HEK293 (cell line): ENCODE data around the gene TCHHL1.

Experiments used
- CTCF ChIA-PET: fragments of 350-600 bp; formaldehyde crosslinking; extraction: SDS; loops from one replicate; lab custom pipeline; 2021; ENCODE audit warnings: antibody characterized with exemption; lab: Yijun Ruan, JAX
- POLR2A ChIA-PET: fragments of 300-600 bp; formaldehyde crosslinking; extraction: SDS; loops from one replicate; lab custom pipeline; 2020; ENCODE audit warnings: antibody characterized with exemption, inconsistent platforms; lab: Yijun Ruan, JAX
- H3K27ac ChIP-seq: fragments of 200-500 bp; sonication (Bioruptor generic); 2 replicates; pipeline ENCODE4 v1.5.1; 2014; ENCODE audit warnings: low read depth, low read length, control low read depth, inconsistent platforms; ENCODE audit errors: extremely low read depth
- H3K36me3 ChIP-seq, 2 experiments: fragments of 200-500 bp in 1 of 2; sonication (Bioruptor generic) in 1 of 2; 1 replicate in 1 of 2; 2 replicates in 1 of 2; pipeline ENCODE4 v1.5.1; 2014 to 2017; ENCODE audit warnings: inconsistent platforms in 2 of 2, low read length in 2 of 2; ENCODE audit not compliant: control insufficient read depth in 2 of 2, insufficient read depth in 1 of 2
- H3K4me1 ChIP-seq: fragments of 200-500 bp; sonication (Bioruptor generic); 2 replicates; pipeline ENCODE4 v1.5.1; 2014; ENCODE audit warnings: mild to moderate bottlenecking, low read length, inconsistent platforms; ENCODE audit not compliant: control insufficient read depth, insufficient read depth
- H3K4me3 ChIP-seq: 2 replicates; pipeline ENCODE4 v1.5.1; 2011; ENCODE audit warnings: low read depth, mild to moderate bottlenecking, control low read depth, low read length, moderate library complexity
- H3K9me3 ChIP-seq: fragments of 200-500 bp; sonication (Bioruptor generic); 2 replicates; pipeline ENCODE4 v1.5.1; 2014; ENCODE audit warnings: low read depth, low read length, inconsistent platforms; ENCODE audit not compliant: control insufficient read depth, insufficient read depth
- HIC1 ChIP-seq: fragments of 450-650 bp; formaldehyde crosslinking; IDR thresholded peaks from 2 replicates; pipeline ENCODE4 v1.5.1; 2016; ENCODE audit warnings: missing biosample characterization, missing genetic modification characterization
- REST ChIP-seq: fragments of 450-650 bp; formaldehyde crosslinking; IDR thresholded peaks from 2 replicates; pipeline ENCODE4 v1.5.1; 2016; ENCODE audit warnings: missing biosample characterization, missing genetic modification characterization
- SCRT2 ChIP-seq: fragments of 450-650 bp; formaldehyde crosslinking; IDR thresholded peaks from 2 replicates; pipeline ENCODE4 v1.5.1; 2016; ENCODE audit warnings: missing biosample characterization, missing genetic modification characterization
- SP3 ChIP-seq: fragments of 450-650 bp; formaldehyde crosslinking; IDR thresholded peaks from 2 replicates; pipeline ENCODE4 v1.5.1; 2016; ENCODE audit warnings: missing biosample characterization, missing genetic modification characterization
- ZBTB10 ChIP-seq: fragments of 450-650 bp; formaldehyde crosslinking; IDR thresholded peaks from 2 replicates; pipeline ENCODE4 v1.5.1; 2016; ENCODE audit warnings: missing biosample characterization, missing genetic modification characterization
- ZBTB7A ChIP-seq: fragments of 450-650 bp; formaldehyde crosslinking; IDR thresholded peaks from 2 replicates; pipeline ENCODE4 v1.5.1; 2016; ENCODE audit warnings: low read depth, missing biosample characterization, missing genetic modification characterization
- ZNF280D ChIP-seq: fragments of 450-650 bp; formaldehyde crosslinking; IDR thresholded peaks from 2 replicates; pipeline ENCODE4 v1.5.1; 2016; ENCODE audit warnings: missing biosample characterization, missing genetic modification characterization
- ZNF394 ChIP-seq: fragments of 450-650 bp; formaldehyde crosslinking; IDR thresholded peaks from 2 replicates; pipeline ENCODE4 v1.5.1; 2016; ENCODE audit warnings: missing biosample characterization, missing genetic modification characterization, mild to moderate bottlenecking, moderate library complexity, borderline replicate concordance
- ZNF558 ChIP-seq: fragments of 450-650 bp; formaldehyde crosslinking; IDR thresholded peaks from 2 replicates; pipeline ENCODE4 v1.5.1; 2016; ENCODE audit warnings: missing biosample characterization, missing genetic modification characterization
- ZNF707 ChIP-seq: fragments of 450-650 bp; formaldehyde crosslinking; IDR thresholded peaks from 2 replicates; pipeline ENCODE4 v1.5.1; 2016; ENCODE audit warnings: missing biosample characterization, missing genetic modification characterization
- ZNF747 ChIP-seq: fragments of 450-650 bp; formaldehyde crosslinking; IDR thresholded peaks from 2 replicates; pipeline ENCODE4 v1.5.1; 2016; ENCODE audit warnings: missing biosample characterization, missing genetic modification characterization
- ZSCAN16 ChIP-seq: fragments of 450-650 bp; formaldehyde crosslinking; IDR thresholded peaks from 2 replicates; pipeline ENCODE4 v1.5.1; 2016; ENCODE audit warnings: missing biosample characterization, missing genetic modification characterization
- TF ChIP-seq, protein P1 (sequence below): fragments of 450-650 bp; formaldehyde crosslinking; IDR thresholded peaks from 2 replicates; pipeline ENCODE4 v1.5.1; 2016; ENCODE audit warnings: missing biosample characterization, missing genetic modification characterization, borderline replicate concordance
- TF ChIP-seq, protein P2 (sequence below): fragments of 450-650 bp; formaldehyde crosslinking; IDR thresholded peaks from 2 replicates; pipeline ENCODE4 v1.5.1; 2017; ENCODE audit warnings: missing biosample characterization, missing genetic modification characterization
- TF ChIP-seq, protein P3 (sequence below): fragments of 450-650 bp; formaldehyde crosslinking; IDR thresholded peaks from 2 replicates; pipeline ENCODE4 v1.5.1; 2016; ENCODE audit warnings: missing biosample characterization, missing genetic modification characterization

The TCHHL1 gene

GRCh38 chr1:152111515-152111968 is 22.7 kb upstream of the TCHHL1 start:
- Histone ChIP-seq H3K36me3 (no peaks in the 10 kb centered on the region), H3K27ac (peak overlapping the region; percentile 17; the same call in 1 of the 2 replicates), H3K4me3 (peak overlapping the region; percentile 39), H3K4me1 (peaks cover 4% of the 10 kb centered on the region; the same call in 1 of the 2 replicates), H3K9me3 (no peaks in the 10 kb centered on the region)
- ChIA-PET CTCF (interaction anchor here (0.6 to 9.4 kb wide), 8 partner anchors 10 to 411 kb away, joined by 3 to 66 read pairs (median 4); no protein-coding TSS in a partner anchor), POLR2A (interaction anchor here (0.6 kb wide), 1 partner anchor 628 kb away, joined by 8 read pairs; no protein-coding TSS in a partner anchor)
- TF ChIP-seq, protein P1, sequence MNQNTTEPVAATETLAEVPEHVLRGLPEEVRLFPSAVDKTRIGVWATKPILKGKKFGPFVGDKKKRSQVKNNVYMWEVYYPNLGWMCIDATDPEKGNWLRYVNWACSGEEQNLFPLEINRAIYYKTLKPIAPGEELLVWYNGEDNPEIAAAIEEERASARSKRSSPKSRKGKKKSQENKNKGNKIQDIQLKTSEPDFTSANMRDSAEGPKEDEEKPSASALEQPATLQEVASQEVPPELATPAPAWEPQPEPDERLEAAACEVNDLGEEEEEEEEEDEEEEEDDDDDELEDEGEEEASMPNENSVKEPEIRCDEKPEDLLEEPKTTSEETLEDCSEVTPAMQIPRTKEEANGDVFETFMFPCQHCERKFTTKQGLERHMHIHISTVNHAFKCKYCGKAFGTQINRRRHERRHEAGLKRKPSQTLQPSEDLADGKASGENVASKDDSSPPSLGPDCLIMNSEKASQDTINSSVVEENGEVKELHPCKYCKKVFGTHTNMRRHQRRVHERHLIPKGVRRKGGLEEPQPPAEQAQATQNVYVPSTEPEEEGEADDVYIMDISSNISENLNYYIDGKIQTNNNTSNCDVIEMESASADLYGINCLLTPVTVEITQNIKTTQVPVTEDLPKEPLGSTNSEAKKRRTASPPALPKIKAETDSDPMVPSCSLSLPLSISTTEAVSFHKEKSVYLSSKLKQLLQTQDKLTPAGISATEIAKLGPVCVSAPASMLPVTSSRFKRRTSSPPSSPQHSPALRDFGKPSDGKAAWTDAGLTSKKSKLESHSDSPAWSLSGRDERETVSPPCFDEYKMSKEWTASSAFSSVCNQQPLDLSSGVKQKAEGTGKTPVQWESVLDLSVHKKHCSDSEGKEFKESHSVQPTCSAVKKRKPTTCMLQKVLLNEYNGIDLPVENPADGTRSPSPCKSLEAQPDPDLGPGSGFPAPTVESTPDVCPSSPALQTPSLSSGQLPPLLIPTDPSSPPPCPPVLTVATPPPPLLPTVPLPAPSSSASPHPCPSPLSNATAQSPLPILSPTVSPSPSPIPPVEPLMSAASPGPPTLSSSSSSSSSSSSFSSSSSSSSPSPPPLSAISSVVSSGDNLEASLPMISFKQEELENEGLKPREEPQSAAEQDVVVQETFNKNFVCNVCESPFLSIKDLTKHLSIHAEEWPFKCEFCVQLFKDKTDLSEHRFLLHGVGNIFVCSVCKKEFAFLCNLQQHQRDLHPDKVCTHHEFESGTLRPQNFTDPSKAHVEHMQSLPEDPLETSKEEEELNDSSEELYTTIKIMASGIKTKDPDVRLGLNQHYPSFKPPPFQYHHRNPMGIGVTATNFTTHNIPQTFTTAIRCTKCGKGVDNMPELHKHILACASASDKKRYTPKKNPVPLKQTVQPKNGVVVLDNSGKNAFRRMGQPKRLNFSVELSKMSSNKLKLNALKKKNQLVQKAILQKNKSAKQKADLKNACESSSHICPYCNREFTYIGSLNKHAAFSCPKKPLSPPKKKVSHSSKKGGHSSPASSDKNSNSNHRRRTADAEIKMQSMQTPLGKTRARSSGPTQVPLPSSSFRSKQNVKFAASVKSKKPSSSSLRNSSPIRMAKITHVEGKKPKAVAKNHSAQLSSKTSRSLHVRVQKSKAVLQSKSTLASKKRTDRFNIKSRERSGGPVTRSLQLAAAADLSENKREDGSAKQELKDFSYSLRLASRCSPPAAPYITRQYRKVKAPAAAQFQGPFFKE (tag by site-specific recombination) = no peak
- TF ChIP-seq ZNF280D (tag by site-specific recombination) (peak; percentile 9; the same call in 1 of the 2 replicates), ZBTB7A (no peak), ZNF747 (no peak), ZSCAN16 (tag by site-specific recombination) (no peak), ZNF558 (tag by site-specific recombination) (no peak), SCRT2 (tag by site-specific recombination) (0 out of 2 replicates have a peak, but pooled peaks have one; percentile 30), HIC1 (tag by site-specific recombination) (no peak), SP3 (peak; percentile 57; the same call in 1 of the 2 replicates), ZBTB10 (tag by site-specific recombination) (peak; percentile 57; the same call in 1 of the 2 replicates), ZNF394 (peak; percentile 87), REST (tag by site-specific recombination) (no peak), ZNF707 (tag by site-specific recombination) (no peak)
- TF ChIP-seq, protein P2, sequence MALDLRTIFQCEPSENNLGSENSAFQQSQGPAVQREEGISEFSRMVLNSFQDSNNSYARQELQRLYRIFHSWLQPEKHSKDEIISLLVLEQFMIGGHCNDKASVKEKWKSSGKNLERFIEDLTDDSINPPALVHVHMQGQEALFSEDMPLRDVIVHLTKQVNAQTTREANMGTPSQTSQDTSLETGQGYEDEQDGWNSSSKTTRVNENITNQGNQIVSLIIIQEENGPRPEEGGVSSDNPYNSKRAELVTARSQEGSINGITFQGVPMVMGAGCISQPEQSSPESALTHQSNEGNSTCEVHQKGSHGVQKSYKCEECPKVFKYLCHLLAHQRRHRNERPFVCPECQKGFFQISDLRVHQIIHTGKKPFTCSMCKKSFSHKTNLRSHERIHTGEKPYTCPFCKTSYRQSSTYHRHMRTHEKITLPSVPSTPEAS (tag by site-specific recombination) = peak; percentile 29; the same call in 1 of the 2 replicates
- TF ChIP-seq, protein P3, sequence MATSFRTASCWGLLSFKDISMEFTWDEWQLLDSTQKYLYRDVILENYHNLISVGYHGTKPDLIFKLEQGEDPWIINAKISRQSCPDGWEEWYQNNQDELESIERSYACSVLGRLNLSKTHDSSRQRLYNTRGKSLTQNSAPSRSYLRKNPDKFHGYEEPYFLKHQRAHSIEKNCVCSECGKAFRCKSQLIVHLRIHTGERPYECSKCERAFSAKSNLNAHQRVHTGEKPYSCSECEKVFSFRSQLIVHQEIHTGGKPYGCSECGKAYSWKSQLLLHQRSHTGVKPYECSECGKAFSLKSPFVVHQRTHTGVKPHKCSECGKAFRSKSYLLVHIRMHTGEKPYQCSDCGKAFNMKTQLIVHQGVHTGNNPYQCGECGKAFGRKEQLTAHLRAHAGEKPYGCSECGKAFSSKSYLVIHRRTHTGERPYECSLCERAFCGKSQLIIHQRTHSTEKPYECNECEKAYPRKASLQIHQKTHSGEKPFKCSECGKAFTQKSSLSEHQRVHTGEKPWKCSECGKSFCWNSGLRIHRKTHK (tag by site-specific recombination) = no peak
